ENCODE measurements around the gene FAM118A.
"Not testable (repeated sequence)": the region's sequence is repeated elsewhere in the genome, so short reads cannot be mapped to it uniquely, and the experiment has no call there.

The FAM118A gene

DNA sequence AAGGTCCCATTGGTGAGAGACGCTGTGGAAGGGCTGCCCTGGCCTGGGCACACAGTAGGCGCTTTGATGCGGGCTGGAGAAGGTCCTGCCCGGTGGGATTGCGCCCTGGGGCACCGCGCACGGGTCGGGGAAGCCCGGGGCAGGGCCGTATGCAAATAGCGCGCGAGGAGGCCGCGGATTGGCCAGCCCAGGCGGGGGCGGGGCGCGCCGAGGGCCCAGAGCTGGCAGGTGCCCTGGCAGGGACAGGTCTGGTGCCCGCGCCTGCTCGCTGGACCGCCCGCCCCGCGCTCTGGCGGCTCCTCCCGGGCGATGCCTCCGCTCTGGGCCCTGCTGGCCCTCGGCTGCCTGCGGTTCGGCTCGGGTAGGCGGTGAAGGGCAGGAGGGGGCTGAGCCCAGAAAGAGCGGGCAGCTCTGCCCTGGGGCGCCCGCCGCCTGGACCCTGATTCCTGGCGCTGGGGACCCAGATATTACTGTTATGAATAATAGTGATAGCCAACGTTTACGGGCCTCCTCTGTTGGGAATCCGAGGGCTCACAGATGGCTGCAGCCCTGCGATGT lies 24.9 kb upstream of the FAM118A start, which contains the start of gene UPK3A:
UPK3A (plus strand) TSS at position 245 of the 558 bp plus-strand sequence; CDS start at position 310, 65 bp downstream.
- no peak for FAIRE-seq

DNA sequence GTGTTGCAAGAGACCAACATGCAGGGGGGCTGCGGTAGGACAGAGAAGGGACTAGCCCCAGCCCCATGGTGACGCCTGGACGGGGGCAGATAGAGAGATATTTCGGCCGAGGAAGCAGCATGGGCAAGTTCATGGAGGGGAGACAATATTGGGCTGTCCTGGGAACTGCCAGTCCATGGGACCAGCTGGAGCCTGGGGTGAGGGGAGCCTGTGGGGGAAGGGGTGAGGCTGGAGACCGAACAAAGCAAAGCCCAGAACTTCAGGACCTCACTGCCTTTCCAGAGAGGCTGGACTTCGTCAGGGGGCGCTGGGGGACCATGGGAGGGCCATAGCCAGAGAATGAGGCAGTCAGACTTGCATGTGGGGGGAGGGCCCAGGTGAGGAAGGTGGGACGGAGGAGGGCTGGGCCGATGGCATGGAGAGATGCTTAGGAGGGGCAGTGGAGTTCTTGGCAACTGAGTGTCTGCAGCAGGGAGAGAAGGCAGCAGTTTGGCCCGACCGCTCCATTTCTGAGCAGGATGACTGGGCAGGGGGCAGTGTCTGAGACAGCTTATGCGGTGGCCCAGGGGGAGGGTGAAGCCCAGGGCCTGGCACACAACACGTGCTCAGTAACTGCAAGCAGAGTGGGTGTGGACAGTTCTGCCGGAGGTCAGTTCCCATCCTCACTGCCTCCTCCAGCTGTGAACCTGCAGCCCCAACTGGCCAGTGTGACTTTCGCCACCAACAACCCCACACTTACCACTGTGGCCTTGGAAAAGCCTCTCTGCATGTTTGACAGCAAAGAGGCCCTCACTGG lies 24.3 kb upstream of the FAM118A start:
- no peak for FAIRE-seq

DNA sequence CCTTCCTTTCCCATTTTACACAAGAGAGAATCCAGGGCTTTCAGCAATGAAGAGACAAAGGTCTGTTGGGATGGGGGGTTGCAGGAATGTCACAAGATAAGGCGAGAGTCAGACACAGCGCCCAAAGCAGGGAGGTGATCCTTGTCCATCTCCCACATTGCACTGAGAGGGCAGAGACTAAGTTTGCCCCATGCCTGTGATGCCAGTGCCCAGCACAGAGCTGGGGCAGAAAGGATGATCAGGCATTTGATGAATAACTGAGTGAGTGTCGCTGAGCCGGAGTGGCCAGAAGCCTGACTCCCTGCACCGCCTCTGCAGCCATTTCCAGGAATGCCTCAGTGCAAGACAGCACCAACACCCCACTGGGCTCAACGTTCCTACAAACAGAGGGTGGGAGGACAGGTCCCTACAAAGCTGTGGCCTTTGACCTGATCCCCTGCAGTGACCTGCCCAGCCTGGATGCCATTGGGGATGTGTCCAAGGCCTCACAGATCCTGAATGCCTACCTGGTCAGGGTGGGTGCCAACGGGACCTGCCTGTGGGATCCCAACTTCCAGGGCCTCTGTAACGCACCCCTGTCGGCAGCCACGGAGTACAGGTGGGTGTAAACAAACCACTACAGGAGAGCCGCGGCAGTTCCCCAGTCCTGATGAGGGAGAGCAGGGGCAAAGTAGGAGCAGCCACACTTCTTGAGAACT lies 22.7 kb upstream of the FAM118A start:
- FAIRE-seq: no peak

- FAIRE-seq: no peak
These were observed 19.3 kb upstream of the FAM118A start for GRCh38 chr22:45290410-45290936.

DNA sequence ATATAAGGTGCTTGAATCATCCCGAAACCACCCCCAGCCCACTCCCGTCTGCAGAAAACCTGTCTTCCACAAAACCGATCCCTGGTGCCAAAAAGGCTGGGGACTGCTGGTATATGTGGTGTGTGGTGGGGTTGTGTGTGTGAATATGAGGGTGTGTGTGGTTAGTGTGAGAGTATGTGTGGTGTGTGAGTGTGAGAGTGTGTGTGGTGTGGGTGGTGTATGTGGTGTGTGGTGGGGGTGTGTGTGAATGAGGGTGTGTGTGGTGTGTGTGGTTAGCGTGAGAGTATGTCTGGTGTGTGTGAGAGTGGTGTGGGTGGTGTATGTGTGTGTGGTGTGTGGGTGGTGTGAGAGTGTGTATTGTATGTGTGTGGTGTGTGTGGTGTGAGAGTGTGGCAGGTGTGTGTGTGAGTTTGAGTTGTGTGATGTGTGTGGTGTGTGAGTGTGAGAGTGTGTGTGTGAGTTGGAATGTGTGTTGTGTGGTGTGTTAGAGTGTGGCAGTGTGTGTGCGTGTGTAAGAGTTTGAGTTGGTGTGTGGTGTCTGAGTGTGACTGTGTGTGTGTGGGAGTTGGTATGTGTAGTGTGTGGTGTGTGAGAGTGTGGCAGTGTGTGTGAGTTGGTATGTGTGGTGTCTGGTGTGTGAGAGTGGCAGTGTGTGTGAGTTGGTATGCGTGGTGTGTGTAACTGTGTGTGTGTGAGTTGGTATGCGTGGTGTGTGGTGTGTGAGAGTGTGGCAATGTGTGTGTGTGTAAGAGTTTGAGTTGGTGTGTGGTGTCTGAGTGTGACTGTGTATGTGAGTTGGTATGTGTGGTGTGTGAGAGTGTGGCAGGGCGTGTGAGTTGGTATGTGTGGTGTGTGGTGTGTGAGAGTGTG lies 18.4 kb upstream of the FAM118A start:
- no peak for FAIRE-seq

GRCh38 chr22:45291931-45292290 lies 17.8 kb upstream of the FAM118A start:
- no peak for FAIRE-seq

DNA sequence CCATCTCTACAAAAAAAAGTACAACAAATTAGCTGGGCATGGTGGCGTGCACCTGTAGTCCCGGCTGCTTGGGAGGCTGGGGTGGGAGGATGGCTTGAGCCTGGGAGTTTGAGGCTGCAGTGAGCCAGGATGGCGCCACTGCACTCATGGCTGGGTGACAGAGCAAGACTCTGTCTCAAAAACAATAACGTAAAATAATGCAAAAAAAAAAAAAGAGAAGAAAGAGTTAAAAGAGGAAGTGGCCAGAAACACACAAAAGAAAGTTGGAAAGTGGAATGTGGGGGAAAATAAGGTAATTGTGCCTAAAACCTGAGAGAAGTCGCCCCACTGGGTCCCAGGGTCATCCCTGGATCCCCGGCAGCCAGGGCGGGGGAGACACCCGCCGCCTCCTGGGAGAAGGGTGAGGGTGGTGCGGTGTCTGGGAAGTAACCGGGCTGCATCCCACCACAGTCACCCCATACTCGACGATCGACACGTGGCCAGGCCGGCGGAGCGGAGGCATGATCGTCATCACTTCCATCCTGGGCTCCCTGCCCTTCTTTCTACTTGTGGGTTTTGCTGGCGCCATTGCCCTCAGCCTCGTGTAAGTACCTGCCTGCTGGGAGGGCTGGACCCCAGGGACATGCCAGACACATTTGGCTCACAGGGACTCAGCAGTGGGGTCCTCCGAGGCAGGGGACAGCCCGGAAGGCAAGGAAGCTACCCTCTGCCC lies 16.8 kb upstream of the FAM118A start:
- no peak for FAIRE-seq

GRCh38 chr22:45294030-45294429 lies 15.7 kb upstream of the FAM118A start:
- no peak for FAIRE-seq

DNA sequence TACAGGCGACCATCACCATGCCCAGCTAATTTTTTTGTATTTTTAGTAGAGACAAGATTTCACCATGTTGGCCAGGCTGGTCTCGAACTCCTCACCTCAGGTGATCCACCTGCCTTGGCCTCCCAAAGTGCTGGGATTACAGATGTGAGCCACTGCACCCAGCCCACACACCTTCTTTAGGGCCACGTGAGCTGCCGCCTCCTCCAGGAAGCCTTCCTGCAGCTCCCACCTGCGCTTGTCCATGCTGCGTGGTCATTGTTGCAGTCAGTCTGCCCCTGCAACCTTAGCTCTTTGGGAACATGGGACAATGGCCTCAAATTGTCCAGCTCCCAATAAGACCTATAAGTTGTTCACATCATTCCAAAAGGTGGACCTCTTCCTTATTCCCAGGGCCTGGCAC lies 14.7 kb upstream of the FAM118A start:
- FAIRE-seq: not testable (repeated sequence)

DNA sequence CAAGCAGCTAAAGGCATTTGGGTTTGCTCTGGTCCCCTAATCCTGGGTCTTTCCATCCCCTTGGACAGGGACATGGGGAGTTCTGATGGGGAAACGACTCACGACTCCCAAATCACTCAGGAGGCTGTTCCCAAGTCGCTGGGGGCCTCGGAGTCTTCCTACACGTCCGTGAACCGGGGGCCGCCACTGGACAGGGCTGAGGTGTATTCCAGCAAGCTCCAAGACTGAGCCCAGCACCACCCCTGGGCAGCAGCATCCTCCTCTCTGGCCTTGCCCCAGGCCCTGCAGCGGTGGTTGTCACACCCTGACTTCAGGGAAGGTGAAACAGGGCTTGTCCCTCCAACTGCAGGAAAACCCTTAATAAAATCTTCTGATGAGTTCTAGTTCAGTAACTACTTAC lies 14.2 kb upstream of the FAM118A start:
- FAIRE-seq: no peak

DNA sequence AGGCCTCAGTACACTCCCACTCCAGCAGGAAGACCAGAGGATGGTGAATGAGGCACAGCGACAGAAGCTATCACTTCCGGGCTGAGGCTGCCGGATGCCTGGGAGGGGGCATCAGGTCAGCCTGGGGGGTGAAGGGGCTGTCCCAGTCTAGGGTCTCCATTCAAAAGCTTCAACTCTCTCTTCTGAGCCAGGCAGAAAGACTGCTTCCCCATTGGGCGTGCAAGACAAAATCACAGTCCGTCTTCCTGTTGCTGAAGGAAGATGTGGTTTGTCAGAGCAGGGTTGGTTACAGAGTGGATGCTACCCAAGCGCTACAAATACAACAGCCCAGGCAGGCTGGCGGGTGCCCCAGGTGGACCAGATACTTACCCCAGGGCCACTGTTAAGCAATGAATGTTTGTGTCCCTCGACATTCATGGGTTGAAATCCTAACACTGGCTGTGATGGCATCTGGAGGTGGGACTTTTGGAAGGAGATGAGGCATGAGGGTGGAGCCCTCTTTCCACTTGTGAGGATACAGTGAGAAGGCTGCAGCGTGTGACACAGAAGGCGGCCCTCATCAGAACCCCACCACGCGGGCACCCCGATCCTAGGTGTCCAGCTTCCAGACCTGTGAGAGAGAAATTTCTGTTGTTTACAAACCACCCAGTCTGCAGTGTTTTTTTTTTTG lies 13.0 kb upstream of the FAM118A start:
- no peak for FAIRE-seq

DNA sequence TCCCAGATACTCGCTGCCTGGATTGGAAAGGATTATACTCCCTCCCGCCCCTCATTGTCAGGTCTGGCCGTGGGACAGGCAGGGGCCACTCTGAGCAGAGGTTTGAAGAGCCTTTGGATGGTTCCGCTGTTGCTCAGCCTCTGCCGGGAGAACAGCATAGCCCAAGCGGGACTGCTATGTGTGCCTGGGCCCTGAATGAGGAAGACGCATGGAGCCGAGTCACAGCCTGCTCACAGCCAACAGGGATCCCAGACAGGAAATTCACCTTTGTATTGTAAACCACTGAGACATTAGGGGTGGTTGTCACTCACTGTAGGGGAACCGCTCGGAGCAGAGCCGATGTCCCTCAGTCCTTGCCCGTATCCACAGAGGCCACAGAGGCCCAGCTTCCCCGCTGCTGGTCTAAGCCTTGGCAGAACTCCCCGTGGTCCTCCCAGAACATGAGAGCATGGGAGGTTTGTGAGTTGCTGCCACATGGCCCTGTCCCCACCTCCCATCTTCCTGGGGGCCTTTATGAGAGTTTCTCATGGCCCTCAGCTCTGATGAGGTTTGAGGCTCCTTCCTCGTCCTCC lies 10.7 kb upstream of the FAM118A start:
- no peak for FAIRE-seq

DNA sequence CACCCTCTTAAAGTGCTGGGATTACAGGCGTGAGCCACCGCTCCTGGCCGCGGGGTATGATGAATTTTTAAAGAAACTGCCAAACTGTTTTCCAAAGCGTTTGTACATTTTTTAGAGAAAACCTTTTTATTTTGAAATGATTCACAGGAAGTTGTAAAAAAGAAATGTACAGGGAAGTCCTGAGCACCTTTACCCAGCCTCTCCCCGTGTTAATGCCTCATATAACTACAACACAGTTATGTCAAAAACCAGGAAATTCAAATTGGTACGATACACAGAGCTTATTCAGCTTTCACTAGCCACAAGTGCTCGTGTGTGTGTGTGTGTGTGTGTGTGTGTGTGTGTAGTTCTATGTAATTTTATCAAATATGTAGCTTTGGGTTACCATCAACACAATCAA lies 7.0 kb upstream of the FAM118A start:
- FAIRE-seq: no peak

DNA sequence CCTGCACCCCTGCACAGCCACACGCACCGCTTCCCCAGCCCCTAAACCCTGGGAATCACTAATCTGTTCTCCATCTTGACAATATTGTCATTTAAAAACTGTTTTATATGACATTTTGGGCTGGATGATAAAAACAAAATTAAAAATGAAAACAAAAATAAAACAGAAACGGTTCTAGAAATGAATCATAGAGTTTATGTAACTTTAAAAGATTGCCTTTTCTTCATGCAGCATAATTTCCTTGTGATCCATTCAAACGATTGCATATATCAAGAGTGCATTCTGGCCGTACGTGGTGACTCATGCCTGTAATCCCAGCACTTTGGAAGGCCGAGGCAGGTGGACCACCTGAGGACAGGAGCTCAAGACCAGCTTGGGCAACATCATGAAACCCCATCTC lies 6.6 kb upstream of the FAM118A start:
- FAIRE-seq: no peak

GRCh38 chr22:45304971-45305370 lies 4.8 kb upstream of the FAM118A start:
- no peak for FAIRE-seq

DNA sequence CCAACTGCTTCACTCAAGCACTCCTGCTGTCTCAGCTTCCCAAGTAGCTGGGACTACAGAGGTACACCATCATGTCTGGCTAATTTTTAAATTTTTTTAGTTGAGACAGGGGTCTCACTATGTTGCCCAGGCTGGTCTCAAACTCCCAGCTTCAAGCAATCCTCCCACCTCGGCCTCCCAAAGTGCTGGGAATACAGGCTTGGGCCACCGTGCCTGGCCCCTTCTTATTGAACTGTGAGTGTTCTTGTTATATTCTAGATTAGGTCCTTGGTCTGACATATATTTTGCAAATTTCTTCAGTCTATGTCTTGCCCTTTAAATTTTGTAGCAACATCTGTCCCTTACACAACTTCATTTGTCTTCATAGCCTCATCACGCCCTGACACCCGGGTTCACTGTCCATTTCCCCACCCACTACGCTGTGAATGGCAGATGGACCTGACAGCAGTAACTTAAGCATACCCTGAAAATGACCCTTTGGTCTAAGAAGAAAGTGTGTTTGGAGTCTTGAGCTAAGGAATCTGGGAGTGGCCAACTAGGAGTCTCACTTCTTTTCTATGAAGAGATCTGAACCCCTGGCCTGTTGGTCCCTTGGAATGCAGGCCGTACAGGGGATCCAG lies 4.2 kb upstream of the FAM118A start:
- no peak for FAIRE-seq

GRCh38 chr22:45306139-45306538 lies 3.6 kb upstream of the FAM118A start:
- FAIRE-seq: no peak

DNA sequence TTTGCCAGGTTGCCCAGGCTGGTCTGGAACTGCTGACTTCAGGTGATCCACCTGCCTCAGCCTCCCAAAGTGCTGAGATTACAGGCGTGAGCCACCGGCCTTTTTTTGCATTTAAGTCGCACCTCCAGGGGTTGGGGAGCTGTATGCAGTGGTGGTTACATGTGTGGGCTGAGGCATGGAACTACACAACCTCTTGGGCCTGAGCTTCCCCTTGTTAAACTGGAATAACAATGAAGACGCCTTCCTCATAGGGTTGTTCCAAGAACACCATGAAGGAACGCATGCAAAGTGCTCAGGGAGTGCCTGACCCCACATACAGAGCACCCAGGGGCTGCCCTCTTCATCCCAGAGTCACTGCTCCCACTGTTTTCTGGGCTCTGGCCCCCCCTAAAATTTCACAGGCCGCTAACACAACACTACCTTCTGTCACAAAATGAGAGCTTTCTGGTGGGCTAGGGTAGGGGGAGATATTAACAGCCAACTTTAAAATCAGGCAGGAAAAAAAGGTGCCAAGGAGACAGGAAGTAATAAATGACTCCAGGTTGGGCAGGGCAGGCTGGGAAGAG lies 1.3 kb upstream of the FAM118A start:
- no peak for FAIRE-seq

- no peak for FAIRE-seq
These were observed 745 bp upstream of the FAM118A start for GRCh38 chr22:45308957-45309421.

DNA sequence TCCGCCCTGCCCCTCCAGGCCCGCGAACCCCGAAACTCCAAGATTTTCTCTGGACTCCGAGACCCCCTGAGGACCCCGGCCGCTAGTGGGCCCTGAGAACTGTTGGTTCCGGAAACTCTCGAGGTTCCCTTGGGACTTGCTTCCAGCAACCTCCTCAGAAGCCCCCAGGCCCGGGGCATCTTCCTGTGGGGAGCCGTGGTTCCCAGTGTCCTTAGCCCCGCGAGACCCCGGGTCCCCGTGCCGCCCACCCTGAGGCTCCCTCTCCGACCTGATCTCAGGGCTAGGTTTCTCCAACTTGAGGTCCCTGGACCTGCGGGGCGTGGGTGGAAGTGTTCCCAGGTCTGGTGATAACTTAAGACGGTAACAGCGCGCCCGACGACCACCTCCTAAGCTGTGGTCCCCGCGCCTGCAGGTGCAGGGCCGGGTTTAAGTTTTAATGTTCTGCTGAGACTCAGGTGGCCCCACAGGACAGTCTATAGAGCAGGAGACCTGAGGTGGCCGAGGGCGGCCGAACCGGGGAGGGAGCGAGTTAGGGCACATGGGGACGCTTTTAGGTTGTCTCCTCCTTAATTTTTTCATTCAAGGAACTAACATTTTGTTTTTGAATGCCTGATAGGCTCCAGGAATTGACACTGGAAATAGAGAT lies 720 bp downstream of the FAM118A start:
- FAIRE-seq: no peak
